ENCODE results near the gene NXN.

DNA sequence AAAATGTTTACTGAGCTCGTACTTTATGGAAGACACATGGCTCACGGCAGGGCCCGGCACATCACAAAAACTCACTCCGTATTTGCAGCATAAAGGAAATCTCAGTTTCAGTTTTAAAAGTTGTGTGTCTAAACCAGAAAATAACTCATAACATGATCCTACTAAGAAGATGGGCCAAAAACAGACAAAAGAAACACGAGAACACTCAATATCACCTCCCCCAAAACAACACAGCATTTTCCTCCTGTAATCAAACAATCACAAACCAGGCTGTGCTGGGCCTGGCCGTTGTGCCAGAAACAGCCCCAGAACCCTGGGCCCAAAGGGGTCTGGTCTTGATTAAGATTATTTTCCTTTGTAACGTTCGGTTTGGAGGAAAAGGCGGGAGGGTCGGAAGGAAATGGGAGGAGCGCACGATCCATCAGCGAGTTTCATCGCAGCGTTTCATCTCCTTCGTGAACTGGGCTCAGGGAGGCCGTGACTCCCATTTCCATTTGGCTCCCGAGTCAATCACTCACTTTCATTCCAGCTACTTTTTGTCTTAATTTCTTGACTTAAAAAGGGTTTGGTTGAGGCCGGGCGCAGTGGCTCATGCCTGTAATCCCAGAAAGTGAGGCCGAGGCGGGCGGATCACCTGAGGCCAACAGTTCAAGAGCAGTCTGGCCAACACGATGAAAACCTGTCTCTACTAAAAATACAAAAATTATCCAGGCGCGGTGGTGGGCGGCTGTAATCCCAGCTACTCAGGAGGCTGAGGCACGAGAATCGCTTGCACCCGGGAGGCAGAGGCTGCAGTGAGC, 61.4 kb downstream of the NXN start:
- TF ChIP-seq CTCF (IDR thresholded peaks at IDR 0.05) (no peak), POLR2A (IDR thresholded peaks at IDR 0.05) (no peak)
